Lung microvascular endothelial cell (primary cell): Measurements from ENCODE around the gene DOCK7. TPM values are rescaled to one million over a fixed set of nuclear protein-coding genes. Genes with fewer than 3 reads are reported as not detected.
A peak's percentile ranks its signal among the peaks of the same experiment; 100 is the strongest.
"Not testable (repeated sequence)": the region's sequence is repeated elsewhere in the genome, so short reads cannot be mapped to it uniquely, and the experiment has no call there.

Experiments used
- DNase-seq, 2 donors: peaks; one replicate each; pipeline versions ENCODE4 v3.0.0 to v3.0.0-alpha.2; 2010; ENCODE audit warnings: low read depth in 2 of 2
- total RNA-seq: library from RNA; depleted of rRNA; stranded (reverse); fragments of >200 nt; gene quantifications from 2 replicates; pipeline ENCODE4 v1.2.1, GENCODE V29; 2014

Gene DOCK7
- 19.2 and 21.0 TPM in 2 replicates for total RNA-seq

- DNase-seq: peak; percentile 82 to 85
Measured at GRCh38 chr1:62687903-62688686, at the start of gene DOCK7. TSS of gene DOCK7 (minus strand) at chr1:62688386. CDS start at chr1:62688264, 122 bp downstream.

- DNase-seq: peak in 1 of 2 donors; percentile 13
Measured at GRCh38 chr1:62735491-62736171, 47.4 kb upstream of the DOCK7 start.

GRCh38 chr1:62732331-62732730, 44.1 kb upstream of the DOCK7 start:
- no peak for DNase-seq

- no peak for DNase-seq
Measured at GRCh38 chr1:62728963-62729362, 40.8 kb upstream of the DOCK7 start.

GRCh38 chr1:62727656-62728407, 39.6 kb upstream of the DOCK7 start:
- DNase-seq: no peak

- DNase-seq: no peak
Measured at GRCh38 chr1:62726011-62726442, 37.8 kb upstream of the DOCK7 start.

- DNase-seq: peak; percentile 28 to 59
Measured at GRCh38 chr1:62725255-62725654, 37.1 kb upstream of the DOCK7 start.

- no peak for DNase-seq
Measured at GRCh38 chr1:62724430-62724829, 36.2 kb upstream of the DOCK7 start.

- no peak for DNase-seq
Measured at GRCh38 chr1:62723883-62724282, 35.7 kb upstream of the DOCK7 start.

- no peak for DNase-seq
Measured at GRCh38 chr1:62722796-62723195, 34.6 kb upstream of the DOCK7 start.

GRCh38 chr1:62720946-62721554, 32.9 kb upstream of the DOCK7 start:
- DNase-seq: peak; percentile 48 to 63

- DNase-seq: not testable (repeated sequence)
Measured at GRCh38 chr1:62718400-62718799, 30.2 kb upstream of the DOCK7 start.

GRCh38 chr1:62717483-62717882, 29.3 kb upstream of the DOCK7 start:
- DNase-seq: no peak

- DNase-seq: peak; percentile 22 to 34
Measured at GRCh38 chr1:62716397-62716796, 28.2 kb upstream of the DOCK7 start.

- no peak for DNase-seq
Measured at GRCh38 chr1:62712336-62713243, 24.4 kb upstream of the DOCK7 start.

GRCh38 chr1:62707744-62708120, 19.5 kb upstream of the DOCK7 start:
- no peak for DNase-seq

GRCh38 chr1:62706985-62707743, 19.0 kb upstream of the DOCK7 start:
- DNase-seq: no peak

- DNase-seq: not testable (repeated sequence)
Measured at GRCh38 chr1:62698161-62698560, 10.0 kb upstream of the DOCK7 start.

GRCh38 chr1:62694479-62694878, 6.3 kb upstream of the DOCK7 start:
- not testable (repeated sequence) for DNase-seq

- DNase-seq: no peak
Measured at GRCh38 chr1:62693123-62693522, 4.9 kb upstream of the DOCK7 start.
